Parathyroid adenoma (tissue), 2 donors: Measurements from ENCODE around the gene VRK3.

Experiments
- H2AFZ ChIP-seq: fragments of 300-600 bp; sonication (generic); one replicate; pipeline ENCODE4 v1.7.0; 2017; ENCODE audit warnings: antibody characterized with exemption, mild to moderate bottlenecking
- H3K27ac ChIP-seq: fragments of 300-600 bp; sonication (generic); one replicate; pipeline ENCODE4 v1.7.0; 2017
- H3K27me3 ChIP-seq: fragments of 300-600 bp; sonication (generic); one replicate; pipeline ENCODE4 v1.7.0; 2017; ENCODE audit warnings: low read length; ENCODE audit not compliant: control insufficient read depth, insufficient read depth
- H3K36me3 ChIP-seq: fragments of 300-600 bp; sonication (generic); one replicate; pipeline ENCODE4 v1.7.0; 2017; ENCODE audit warnings: low read length; ENCODE audit not compliant: control insufficient read depth, insufficient read depth
- H3K4me1 ChIP-seq: fragments of 300-600 bp; sonication (generic); one replicate; pipeline ENCODE4 v1.7.0; 2017; ENCODE audit warnings: control low read depth
- H3K4me2 ChIP-seq: fragments of 300-600 bp; sonication (generic); one replicate; pipeline ENCODE4 v1.7.0; 2017; ENCODE audit warnings: low read length
- H3K4me3 ChIP-seq: fragments of 300-600 bp; sonication (generic); one replicate; pipeline ENCODE4 v1.7.0; 2017; ENCODE audit warnings: low read depth, low read length
- H3K79me2 ChIP-seq: fragments of 300-600 bp; sonication (generic); one replicate; pipeline ENCODE4 v1.7.0; 2017; ENCODE audit warnings: control low read depth
- H3K9ac ChIP-seq: fragments of 300-600 bp; sonication (generic); one replicate; pipeline ENCODE4 v1.7.0; 2017; ENCODE audit warnings: mild to moderate bottlenecking
- H3K9me3 ChIP-seq: fragments of 300-600 bp; sonication (generic); one replicate; pipeline ENCODE4 v1.7.0; 2017; ENCODE audit warnings: low read length; ENCODE audit not compliant: control insufficient read depth
- TF ChIP-seq, protein P1 (sequence below): fragments of 300-600 bp; sonication (generic); IDR thresholded peaks from one replicate; pipeline ENCODE4 v1.7.0; 2017; ENCODE audit warnings: antibody characterized with exemption, mild to moderate bottlenecking
- donor health status: primary hyperparathyroidism.

VRK3 gene

DNA sequence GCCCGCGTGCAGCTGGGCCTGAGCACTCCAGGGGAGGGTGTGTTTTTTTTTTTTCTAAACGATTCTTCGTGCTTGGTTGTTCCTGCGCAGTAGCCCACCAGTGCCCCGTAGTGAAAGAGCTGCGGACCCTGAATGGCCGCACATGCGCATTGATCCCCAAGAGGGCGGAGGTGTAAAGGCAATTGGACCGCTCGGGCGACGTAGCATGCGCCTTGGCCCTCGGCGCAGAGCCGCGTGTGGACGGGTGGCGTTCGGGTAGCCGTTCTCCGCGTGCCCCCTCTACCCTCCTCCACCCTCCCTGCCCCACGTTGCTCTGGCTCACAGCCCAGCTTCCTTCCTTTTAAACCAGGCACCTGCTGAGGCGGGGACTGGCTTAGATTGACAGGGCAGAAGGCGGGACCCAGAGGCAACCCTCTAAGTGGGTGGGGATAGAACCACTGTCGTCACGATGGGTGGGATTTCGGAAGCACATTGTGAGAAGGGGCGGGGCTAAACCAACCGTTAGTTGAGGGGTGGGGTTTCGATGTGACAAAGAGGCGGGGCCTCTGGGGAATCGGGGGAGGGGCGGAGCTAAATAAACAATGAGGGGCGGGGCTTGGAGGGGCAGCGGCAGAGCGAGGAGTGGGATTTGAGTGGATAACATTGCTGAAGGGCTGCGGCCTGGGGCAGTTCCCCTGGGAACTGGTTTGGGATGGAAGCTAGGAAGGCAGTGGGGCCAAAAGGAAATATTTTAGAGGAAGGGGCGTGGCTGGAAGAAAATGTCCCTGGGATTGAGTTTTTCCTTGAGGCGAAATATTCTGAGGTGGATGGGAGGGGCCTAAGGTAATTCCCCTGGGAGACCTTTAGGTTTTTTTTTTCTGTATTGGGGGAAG lies 95.3 kb downstream of the VRK3 start:
- Histone ChIP-seq H3K9ac (peak overlapping the region; percentile 48), H3K79me2 (peaks cover 26% of the 10 kb centered on the region), H3K4me2 (peak overlapping the region; percentile 98), H3K9me3 (no peaks in the 10 kb centered on the region), H3K4me3 (peak overlapping the region; percentile 97), H3K36me3 (no peaks in the 10 kb centered on the region), H3K27ac (peak overlapping the region; percentile 87), H3K4me1 (no peaks in the 10 kb centered on the region), H2AFZ (peak overlapping the region; percentile 80), H3K27me3 (no peaks in the 10 kb centered on the region)
- TF ChIP-seq, protein P1, sequence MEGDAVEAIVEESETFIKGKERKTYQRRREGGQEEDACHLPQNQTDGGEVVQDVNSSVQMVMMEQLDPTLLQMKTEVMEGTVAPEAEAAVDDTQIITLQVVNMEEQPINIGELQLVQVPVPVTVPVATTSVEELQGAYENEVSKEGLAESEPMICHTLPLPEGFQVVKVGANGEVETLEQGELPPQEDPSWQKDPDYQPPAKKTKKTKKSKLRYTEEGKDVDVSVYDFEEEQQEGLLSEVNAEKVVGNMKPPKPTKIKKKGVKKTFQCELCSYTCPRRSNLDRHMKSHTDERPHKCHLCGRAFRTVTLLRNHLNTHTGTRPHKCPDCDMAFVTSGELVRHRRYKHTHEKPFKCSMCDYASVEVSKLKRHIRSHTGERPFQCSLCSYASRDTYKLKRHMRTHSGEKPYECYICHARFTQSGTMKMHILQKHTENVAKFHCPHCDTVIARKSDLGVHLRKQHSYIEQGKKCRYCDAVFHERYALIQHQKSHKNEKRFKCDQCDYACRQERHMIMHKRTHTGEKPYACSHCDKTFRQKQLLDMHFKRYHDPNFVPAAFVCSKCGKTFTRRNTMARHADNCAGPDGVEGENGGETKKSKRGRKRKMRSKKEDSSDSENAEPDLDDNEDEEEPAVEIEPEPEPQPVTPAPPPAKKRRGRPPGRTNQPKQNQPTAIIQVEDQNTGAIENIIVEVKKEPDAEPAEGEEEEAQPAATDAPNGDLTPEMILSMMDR: peak; percentile 18

DNA sequence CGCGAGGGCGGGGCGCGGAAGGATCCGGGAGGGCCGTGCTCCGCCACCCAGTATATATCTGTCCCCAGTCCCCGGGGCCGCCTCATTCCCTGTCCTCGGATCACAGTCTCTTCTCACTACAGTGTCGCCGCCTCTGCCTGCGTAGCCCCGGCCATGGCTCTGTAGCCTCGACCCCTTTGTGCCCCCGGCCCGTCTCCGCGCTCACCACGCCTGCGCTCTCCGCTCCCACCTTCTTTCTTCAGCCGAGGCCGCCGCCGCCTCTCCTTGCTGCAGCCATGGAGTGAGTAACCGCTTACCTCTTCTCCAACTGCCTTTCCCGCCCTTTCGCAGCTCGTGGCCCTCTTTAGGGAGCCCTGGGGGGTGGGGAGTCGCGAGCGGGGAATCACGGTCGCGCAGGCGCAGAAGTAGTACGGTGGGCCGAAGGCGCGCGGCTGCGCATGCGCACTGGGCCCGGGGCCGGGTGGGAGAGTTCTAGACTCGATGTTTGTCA lies 96.0 kb downstream of the VRK3 start, which contains the start of the genes ATF5 and NUP62:
Gene ATF5, plus strand, starts transcription at position 85 of the 490 bp plus-strand sequence. CDS start 1,646 bp downstream, outside the sequence.
Gene NUP62, minus strand, starts transcription at position 384 of the 490 bp plus-strand sequence. CDS start 19,697 bp downstream, outside the sequence.
- Histone ChIP-seq H2AFZ (peak within 1 kb of the TSS; percentile 80), H3K27me3 (no peaks in the 10 kb centered on the region), H3K79me2 (peaks cover 33% of the 10 kb centered on the region), H3K27ac (peak within 1 kb of the TSS; percentile 87), H3K4me3 (peak within 1 kb of the TSS; percentile 97), H3K4me1 (no peaks in the 10 kb centered on the region), H3K9ac (peak within 1 kb of the TSS; percentile 48), H3K4me2 (peak within 1 kb of the TSS; percentile 98), H3K9me3 (no peaks in the 10 kb centered on the region), H3K36me3 (no peaks in the 10 kb centered on the region)
- TF ChIP-seq, protein P1: no peak

DNA sequence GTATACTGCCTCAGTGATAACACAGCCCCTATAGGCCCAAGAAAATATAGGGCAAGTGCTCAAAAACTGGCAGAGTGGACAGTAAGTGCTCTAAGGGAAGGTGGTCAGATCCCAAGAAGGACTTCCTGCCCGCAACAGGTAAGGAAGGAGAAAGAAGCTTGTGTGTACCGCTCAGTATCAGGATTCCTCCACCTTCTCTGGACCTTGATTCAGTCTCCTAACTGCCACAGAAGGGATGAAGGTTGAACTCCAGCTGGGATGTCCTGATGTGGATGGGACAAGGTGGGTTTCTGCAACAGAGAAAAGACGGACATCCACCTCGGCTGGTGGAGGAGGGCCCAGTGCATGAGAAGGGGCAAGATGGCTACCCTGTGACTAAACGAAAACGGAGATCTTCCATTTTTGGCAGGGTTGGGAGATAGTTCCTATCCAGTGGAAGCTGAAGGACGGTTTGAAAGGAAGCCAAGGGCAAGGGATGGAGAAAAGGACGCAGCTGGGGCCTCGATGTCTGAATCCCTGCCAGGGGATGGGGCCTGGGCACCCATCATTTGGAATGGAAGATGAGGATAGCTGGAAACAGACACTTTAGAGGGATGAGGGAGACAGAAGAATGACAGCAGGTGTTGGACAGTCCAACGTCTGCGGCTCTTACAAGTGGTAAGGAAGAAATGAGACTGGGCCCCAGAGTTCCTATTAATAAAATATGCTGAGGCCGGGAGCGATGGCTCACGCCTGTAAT lies 97.5 kb downstream of the VRK3 start:
- H2AFZ ChIP-seq: no peak overlapping the region
- no peak overlapping the region for H3K4me2 ChIP-seq
- H3K9me3 ChIP-seq: no peaks in the 10 kb centered on the region
- no peaks in the 10 kb centered on the region for H3K36me3 ChIP-seq
- H3K9ac ChIP-seq: no peak overlapping the region
- H3K79me2 ChIP-seq: peaks cover 47% of the 10 kb centered on the region
- no peaks in the 10 kb centered on the region for H3K27me3 ChIP-seq
- H3K27ac ChIP-seq: no peak overlapping the region
- H3K4me1 ChIP-seq: no peaks in the 10 kb centered on the region
- no peak overlapping the region for H3K4me3 ChIP-seq
- TF ChIP-seq, protein P1: no peak

DNA sequence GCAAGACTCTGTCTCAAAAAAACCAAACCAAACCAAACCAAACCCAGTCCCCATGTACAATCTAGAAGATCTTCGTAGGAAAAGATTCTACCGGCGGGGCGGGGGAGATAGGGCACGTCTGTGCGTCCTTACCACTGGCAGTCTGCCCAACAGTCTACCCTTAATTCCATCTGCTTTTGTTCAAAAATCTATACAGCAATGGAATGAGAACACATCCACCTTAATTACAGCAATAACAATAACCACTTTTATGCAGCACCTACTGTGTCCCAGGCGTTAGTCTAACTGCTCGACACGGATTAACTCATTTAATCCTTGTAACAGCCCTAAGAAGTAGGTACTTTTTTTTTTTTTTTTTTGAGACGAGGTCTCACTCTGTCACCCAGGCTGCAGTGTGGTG lies 98.7 kb downstream of the VRK3 start:
- Histone ChIP-seq H3K9ac (no peak overlapping the region), H3K36me3 (no peaks in the 10 kb centered on the region), H3K27ac (no peak overlapping the region), H2AFZ (no peak overlapping the region), H3K79me2 (peaks cover 47% of the 10 kb centered on the region), H3K4me1 (no peaks in the 10 kb centered on the region), H3K9me3 (no peaks in the 10 kb centered on the region), H3K4me2 (no peak overlapping the region), H3K27me3 (no peaks in the 10 kb centered on the region), H3K4me3 (no peak overlapping the region)
- TF ChIP-seq, protein P1: no peak
